Astrocyte (in vitro differentiated cells and primary cell): Measurements from ENCODE around the gene TENT5A. TPM values are rescaled to one million over a fixed set of nuclear protein-coding genes. Genes with fewer than 3 reads are reported as not detected.
A peak's percentile ranks its signal among the peaks of the same experiment; 100 is the strongest.

ENCODE experiments used
- DNase-seq: peaks from one replicate; pipeline ENCODE4 v3.0.0-alpha.2; 2010; ENCODE audit warnings: low read depth
- FAIRE-seq: peaks from 2 replicates; lab custom pipeline; 2011; peaks lifted over from hg19 to GRCh38; lab: Jason Lieb, UNC
- H2AFZ ChIP-seq: 2 replicates; pipeline ENCODE4 v1.6.0; 2012; ENCODE audit warnings: low read depth, low read length, inconsistent platforms
- H3K27ac ChIP-seq: 2 replicates; pipeline ENCODE4 v1.5.1; 2011; ENCODE audit warnings: low read depth, low read length, inconsistent platforms
- H3K27me3 ChIP-seq: 2 replicates; pipeline ENCODE4 v1.6.0; 2011; ENCODE audit warnings: low read length, inconsistent platforms; ENCODE audit not compliant: insufficient read depth
- H3K36me3 ChIP-seq: 2 replicates; pipeline ENCODE4 v1.5.1; 2011; ENCODE audit warnings: low read length, inconsistent platforms; ENCODE audit not compliant: insufficient read depth
- H3K4me1 ChIP-seq: 2 replicates; pipeline ENCODE4 v1.5.1; 2011; ENCODE audit warnings: low read length, inconsistent platforms; ENCODE audit not compliant: insufficient read depth
- H3K4me2 ChIP-seq: 2 replicates; pipeline ENCODE4 v1.6.0; 2012; ENCODE audit warnings: low read length, inconsistent platforms
- H3K4me3 ChIP-seq: 2 replicates; pipeline ENCODE4 v1.5.1; 2011; ENCODE audit warnings: low read depth, mild to moderate bottlenecking, low read length, inconsistent platforms; ENCODE audit not compliant: insufficient read depth
- H3K79me2 ChIP-seq: 2 replicates; pipeline ENCODE4 v1.6.0; 2012; ENCODE audit warnings: mild to moderate bottlenecking, low read length, inconsistent platforms; ENCODE audit not compliant: insufficient read depth
- H3K9ac ChIP-seq: 2 replicates; pipeline ENCODE4 v1.6.0; 2012; ENCODE audit warnings: mild to moderate bottlenecking, low read length, inconsistent platforms
- H3K9me3 ChIP-seq: 2 replicates; pipeline ENCODE4 v1.5.1; 2012; ENCODE audit warnings: low read depth, mild to moderate bottlenecking, low read length, inconsistent platforms; ENCODE audit not compliant: insufficient read depth
- H4K20me1 ChIP-seq: 2 replicates; pipeline ENCODE4 v1.6.0; 2012; ENCODE audit warnings: low read length, inconsistent platforms; ENCODE audit not compliant: insufficient read depth
- H3K27ac Mint-ChIP-seq: one replicate; pipeline ENCODE4 v1.8.0; 2021; ENCODE audit warnings: mild to moderate bottlenecking, mixed read lengths; ENCODE audit not compliant: unreplicated experiment
- H3K27me3 Mint-ChIP-seq: one replicate; pipeline ENCODE4 v1.8.0; 2021; ENCODE audit warnings: low read depth, mixed read lengths; ENCODE audit not compliant: unreplicated experiment
- H3K36me3 Mint-ChIP-seq: one replicate; pipeline ENCODE4 v1.8.0; 2021; ENCODE audit warnings: low read depth, mixed read lengths; ENCODE audit not compliant: unreplicated experiment
- H3K4me1 Mint-ChIP-seq: one replicate; pipeline ENCODE4 v1.8.0; 2021; ENCODE audit warnings: low read depth, mixed read lengths; ENCODE audit not compliant: unreplicated experiment
- H3K4me3 Mint-ChIP-seq: one replicate; pipeline ENCODE4 v1.8.0; 2021; ENCODE audit warnings: mild to moderate bottlenecking, moderate library complexity, mixed read lengths; ENCODE audit not compliant: unreplicated experiment
- H3K9me3 Mint-ChIP-seq: one replicate; pipeline ENCODE4 v1.8.0; 2021; ENCODE audit warnings: mild to moderate bottlenecking, mixed read lengths; ENCODE audit not compliant: unreplicated experiment
- EZH2 ChIP-seq: IDR thresholded peaks from 2 replicates; pipeline ENCODE4 v1.6.1; 2012; ENCODE audit warnings: mild to moderate bottlenecking, low read length, inconsistent platforms; ENCODE audit not compliant: insufficient read depth
- total RNA-seq: library from RNA; stranded (reverse); gene quantifications from 2 replicates; pipeline ENCODE4 v1.2.1, GENCODE V29; 2021
- TF ChIP-seq, protein P1 (sequence below): IDR thresholded peaks from 2 replicates; pipeline ENCODE4 v1.5.1; 2011; ENCODE audit warnings: low read depth, mild to moderate bottlenecking, inconsistent platforms, low read length, moderate library complexity; ENCODE audit not compliant: insufficient read depth

The TENT5A gene
- total RNA-seq, 1 donor from 2014 or later: 17.8 TPM

DNA sequence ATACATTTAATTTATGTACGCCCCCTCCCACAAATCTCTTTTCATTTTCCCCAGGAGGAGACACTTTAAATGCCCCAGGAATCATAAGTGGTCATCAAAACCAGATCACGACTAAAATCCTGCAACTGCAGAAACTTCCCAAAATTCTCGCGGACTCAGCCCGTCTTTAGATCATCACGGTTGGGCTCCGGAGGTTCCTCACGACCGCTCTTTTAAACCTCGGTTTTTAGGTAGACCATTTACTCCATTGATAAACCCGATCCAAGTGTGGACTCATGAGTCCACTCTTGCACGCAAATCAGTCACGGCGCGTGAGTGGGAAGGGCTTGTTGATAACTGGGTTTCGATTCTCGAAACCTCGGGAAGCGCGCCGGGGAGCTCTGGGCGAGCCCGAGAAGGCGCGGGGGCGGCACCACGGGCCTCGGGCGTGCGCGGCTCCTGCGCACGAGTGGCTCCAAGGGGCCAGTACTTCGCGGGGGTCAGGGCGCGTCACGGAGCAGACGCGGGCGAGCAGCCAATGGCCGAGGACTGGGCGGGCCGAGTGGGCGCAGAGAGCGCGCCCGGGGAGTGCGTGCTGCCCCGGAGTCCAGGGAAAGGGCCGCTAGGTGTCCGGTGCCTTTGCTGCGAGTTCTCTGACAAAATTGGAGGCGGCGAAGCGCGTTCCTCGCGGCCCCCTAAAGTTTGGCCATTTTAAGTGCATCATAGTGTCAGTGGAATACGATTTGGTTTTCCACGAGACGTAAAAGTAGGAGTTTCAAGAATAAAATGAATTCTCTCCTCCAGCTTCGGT is 635 bp upstream of the TENT5A start:
- peak overlapping the region; percentile 89 for H3K4me3 ChIP-seq
- DNase-seq (peak; percentile 85), FAIRE-seq (no peak)
- Mint-ChIP-seq H3K4me1 (peaks cover 12% of the 10 kb centered on the region), H3K36me3 (peaks cover 16% of the 10 kb centered on the region), H3K4me3 (peak overlapping the region; percentile 97), H3K9me3 (no peaks in the 10 kb centered on the region), H3K27me3 (no peaks in the 10 kb centered on the region), H3K27ac (peak overlapping the region; percentile 96)
- no peaks in the 10 kb centered on the region for H3K36me3 ChIP-seq
- peaks cover 29% of the 10 kb centered on the region for H4K20me1 ChIP-seq
- H3K9ac ChIP-seq: peak overlapping the region; percentile 92
- H3K9me3 ChIP-seq: no peaks in the 10 kb centered on the region
- peaks cover 15% of the 10 kb centered on the region for H3K4me1 ChIP-seq
- H3K79me2 ChIP-seq: peaks cover 33% of the 10 kb centered on the region
- peak overlapping the region; percentile 81 for H2AFZ ChIP-seq
- H3K27me3 ChIP-seq: no peaks in the 10 kb centered on the region
- no peak for TF ChIP-seq EZH2
- TF ChIP-seq, protein P1, sequence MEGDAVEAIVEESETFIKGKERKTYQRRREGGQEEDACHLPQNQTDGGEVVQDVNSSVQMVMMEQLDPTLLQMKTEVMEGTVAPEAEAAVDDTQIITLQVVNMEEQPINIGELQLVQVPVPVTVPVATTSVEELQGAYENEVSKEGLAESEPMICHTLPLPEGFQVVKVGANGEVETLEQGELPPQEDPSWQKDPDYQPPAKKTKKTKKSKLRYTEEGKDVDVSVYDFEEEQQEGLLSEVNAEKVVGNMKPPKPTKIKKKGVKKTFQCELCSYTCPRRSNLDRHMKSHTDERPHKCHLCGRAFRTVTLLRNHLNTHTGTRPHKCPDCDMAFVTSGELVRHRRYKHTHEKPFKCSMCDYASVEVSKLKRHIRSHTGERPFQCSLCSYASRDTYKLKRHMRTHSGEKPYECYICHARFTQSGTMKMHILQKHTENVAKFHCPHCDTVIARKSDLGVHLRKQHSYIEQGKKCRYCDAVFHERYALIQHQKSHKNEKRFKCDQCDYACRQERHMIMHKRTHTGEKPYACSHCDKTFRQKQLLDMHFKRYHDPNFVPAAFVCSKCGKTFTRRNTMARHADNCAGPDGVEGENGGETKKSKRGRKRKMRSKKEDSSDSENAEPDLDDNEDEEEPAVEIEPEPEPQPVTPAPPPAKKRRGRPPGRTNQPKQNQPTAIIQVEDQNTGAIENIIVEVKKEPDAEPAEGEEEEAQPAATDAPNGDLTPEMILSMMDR: no peak
- peak overlapping the region; percentile 98 for H3K4me2 ChIP-seq
- H3K27ac ChIP-seq: peak overlapping the region; percentile 96

DNA sequence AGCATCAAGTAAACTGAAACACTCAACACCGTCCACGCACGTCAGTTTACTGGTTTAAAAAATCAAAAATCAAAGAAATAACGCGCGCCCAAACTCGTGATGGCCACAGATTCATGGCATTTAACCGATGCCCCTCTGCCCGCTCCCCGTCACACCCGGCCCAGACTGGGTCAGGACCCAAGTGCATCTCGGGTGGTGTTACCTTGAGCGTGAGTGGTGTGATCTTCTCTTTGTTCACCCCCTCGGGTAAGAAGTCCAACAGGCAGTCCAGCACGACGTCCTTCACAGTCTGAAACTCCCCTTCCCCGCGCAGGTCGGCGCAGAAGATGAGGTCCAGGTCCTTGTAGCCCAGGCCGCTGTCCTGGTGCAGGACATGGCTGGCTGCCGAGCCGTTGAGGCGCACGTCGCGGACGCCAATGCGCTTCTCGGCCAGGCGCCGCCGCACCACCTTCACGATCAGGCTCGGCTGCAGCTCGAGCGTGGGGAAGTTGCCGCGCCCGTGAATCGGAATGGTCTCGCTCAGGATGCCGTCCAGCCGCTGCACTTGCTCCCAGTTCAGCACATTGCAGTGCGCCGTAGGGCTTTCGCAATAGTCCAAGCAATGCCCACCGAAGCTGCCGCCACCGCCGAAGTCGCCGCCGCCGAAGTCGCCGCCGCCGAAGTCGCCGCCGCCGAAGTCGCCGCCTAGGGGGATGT is 945 bp downstream of the TENT5A start:
- peak overlapping the region; percentile 89 for H3K4me3 ChIP-seq
- H3K27me3 ChIP-seq: no peaks in the 10 kb centered on the region
- peaks cover 15% of the 10 kb centered on the region for H3K4me1 ChIP-seq
- peaks cover 4% of the 10 kb centered on the region for H3K36me3 ChIP-seq
- peak overlapping the region; percentile 98 for H3K4me2 ChIP-seq
- no peaks in the 10 kb centered on the region for H3K9me3 ChIP-seq
- Mint-ChIP-seq H3K27me3 (no peaks in the 10 kb centered on the region), H3K4me3 (peak overlapping the region; percentile 97), H3K4me1 (peaks cover 10% of the 10 kb centered on the region), H3K9me3 (no peaks in the 10 kb centered on the region), H3K27ac (peak overlapping the region; percentile 64), H3K36me3 (peaks cover 16% of the 10 kb centered on the region)
- peaks cover 40% of the 10 kb centered on the region for H3K79me2 ChIP-seq
- TF ChIP-seq, protein P1: no peak
- no peak for TF ChIP-seq EZH2
- DNase-seq: peak; percentile 29
- no peak for FAIRE-seq
- H3K9ac ChIP-seq: peak overlapping the region; percentile 92
- H3K27ac ChIP-seq: peak overlapping the region; percentile 96
- H2AFZ ChIP-seq: peak overlapping the region; percentile 81
- peaks cover 37% of the 10 kb centered on the region for H4K20me1 ChIP-seq
